SU-DHL-6 (cell line): ENCODE results near the gene LPXN.

Source experiments
- H2AFZ ChIP-seq: fragments of 200-600 bp; sonication (generic); 2 replicates; pipeline ENCODE4 v1.6.1; 2014; ENCODE audit warnings: low read depth, mild to moderate bottlenecking, moderate library complexity, mixed read lengths, antibody characterized with exemption, low read length; ENCODE audit not compliant: severe bottlenecking
- H3F3A ChIP-seq: fragments of 200-600 bp; shearing (Covaris generic); 2 replicates; pipeline ENCODE4 v1.6.0; 2016; ENCODE audit warnings: antibody characterized with exemption, mild to moderate bottlenecking; ENCODE audit not compliant: insufficient read depth
- H3K27ac ChIP-seq: fragments of 200-600 bp; sonication (generic); 2 replicates; pipeline ENCODE4 v1.5.1; 2016; ENCODE audit warnings: low read depth, mild to moderate bottlenecking, low read length, moderate library complexity, mixed read lengths
- H3K27me3 ChIP-seq: fragments of 200-600 bp; sonication (generic), shearing (Covaris generic); 2 replicates; pipeline ENCODE4 v1.6.0; 2014; ENCODE audit warnings: mild to moderate bottlenecking, low read length
- H3K36me3 ChIP-seq: fragments of 200-600 bp; sonication (generic); 2 replicates; pipeline ENCODE4 v1.6.1; 2014; ENCODE audit warnings: mild to moderate bottlenecking, low read length, mixed read lengths
- H3K4me2 ChIP-seq: fragments of 300-600, 200-600 bp; shearing (Covaris generic), sonication (generic); 2 replicates; pipeline ENCODE4 v1.6.0; 2014; ENCODE audit warnings: low read length, low read depth, mild to moderate bottlenecking; ENCODE audit not compliant: poor library complexity, severe bottlenecking
- H3K4me3 ChIP-seq: fragments of 200-600 bp; sonication (generic); 2 replicates; pipeline ENCODE4 v1.5.1; 2014; ENCODE audit warnings: antibody characterized with exemption, low read length, mild to moderate bottlenecking, mixed read lengths; ENCODE audit not compliant: insufficient read depth, poor library complexity, severe bottlenecking
- H3K79me2 ChIP-seq: fragments of 200-600 bp; sonication (generic); 2 replicates; pipeline ENCODE4 v1.6.1; 2014; ENCODE audit warnings: mild to moderate bottlenecking, low read length, moderate library complexity; ENCODE audit not compliant: insufficient read depth
- H3K9ac ChIP-seq: fragments of 200-600 bp; sonication (generic); 2 replicates; pipeline ENCODE4 v1.7.0; 2014; ENCODE audit warnings: mild to moderate bottlenecking, low read length
- H3K9me2 ChIP-seq: fragments of 200-600 bp; sonication (generic); replicated peaks from 2 replicates; pipeline ENCODE4 v1.6.1; 2014; ENCODE audit warnings: low read length; ENCODE audit not compliant: insufficient read depth
- H3K9me3 ChIP-seq: fragments of 200-600 bp; sonication (generic); 2 replicates; pipeline ENCODE4 v1.6.1; 2014; ENCODE audit warnings: low read length, mixed read lengths; ENCODE audit not compliant: insufficient read depth
- H4K20me1 ChIP-seq: fragments of 200-600 bp; sonication (generic); 2 replicates; pipeline ENCODE4 v1.6.1; 2014; ENCODE audit warnings: low read depth, mild to moderate bottlenecking, antibody characterized with exemption, low read length, moderate library complexity, mixed read lengths
- EZH2phosphoT487 ChIP-seq: fragments of 200-600 bp; sonication (generic), shearing (Covaris generic); conservative IDR thresholded peaks from 2 replicates; pipeline ENCODE4 v1.6.1; 2018; ENCODE audit warnings: mild to moderate bottlenecking, antibody characterized with exemption, low read length, moderate library complexity, mixed read lengths
- TF ChIP-seq, protein P1 (sequence below): fragments of 200-600 bp; sonication (generic); IDR thresholded peaks from one replicate; pipeline ENCODE4 v1.5.1; 2017; ENCODE audit warnings: antibody characterized with exemption, mild to moderate bottlenecking, low read length, moderate library complexity; ENCODE audit not compliant: insufficient read depth, poor library complexity, severe bottlenecking

LPXN gene

DNA sequence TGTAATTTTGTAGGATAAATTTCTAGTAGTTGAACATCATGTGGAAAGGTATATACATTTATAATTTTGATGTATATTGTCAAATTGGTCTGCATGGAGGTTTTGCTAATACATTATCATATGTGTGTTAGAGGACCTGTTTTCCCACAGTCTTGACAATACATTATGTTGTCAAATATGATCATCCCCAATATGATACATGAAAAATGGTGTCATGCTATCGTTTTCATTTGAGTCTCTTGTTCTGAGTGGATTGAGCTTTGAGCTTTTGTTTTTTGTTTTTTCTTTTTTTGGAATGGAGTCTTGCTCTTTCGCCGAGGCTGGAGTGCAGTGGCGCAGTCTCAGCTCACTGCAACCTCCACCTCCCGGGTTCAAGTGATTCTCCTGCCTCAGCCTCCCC, 32.7 kb upstream of the LPXN start:
- TF ChIP-seq, protein P1, sequence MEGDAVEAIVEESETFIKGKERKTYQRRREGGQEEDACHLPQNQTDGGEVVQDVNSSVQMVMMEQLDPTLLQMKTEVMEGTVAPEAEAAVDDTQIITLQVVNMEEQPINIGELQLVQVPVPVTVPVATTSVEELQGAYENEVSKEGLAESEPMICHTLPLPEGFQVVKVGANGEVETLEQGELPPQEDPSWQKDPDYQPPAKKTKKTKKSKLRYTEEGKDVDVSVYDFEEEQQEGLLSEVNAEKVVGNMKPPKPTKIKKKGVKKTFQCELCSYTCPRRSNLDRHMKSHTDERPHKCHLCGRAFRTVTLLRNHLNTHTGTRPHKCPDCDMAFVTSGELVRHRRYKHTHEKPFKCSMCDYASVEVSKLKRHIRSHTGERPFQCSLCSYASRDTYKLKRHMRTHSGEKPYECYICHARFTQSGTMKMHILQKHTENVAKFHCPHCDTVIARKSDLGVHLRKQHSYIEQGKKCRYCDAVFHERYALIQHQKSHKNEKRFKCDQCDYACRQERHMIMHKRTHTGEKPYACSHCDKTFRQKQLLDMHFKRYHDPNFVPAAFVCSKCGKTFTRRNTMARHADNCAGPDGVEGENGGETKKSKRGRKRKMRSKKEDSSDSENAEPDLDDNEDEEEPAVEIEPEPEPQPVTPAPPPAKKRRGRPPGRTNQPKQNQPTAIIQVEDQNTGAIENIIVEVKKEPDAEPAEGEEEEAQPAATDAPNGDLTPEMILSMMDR: no peak
- TF ChIP-seq EZH2phosphoT487: no peak
- Histone ChIP-seq H3K27ac (no peak overlapping the region), H3K9ac (no peak overlapping the region), H3F3A (peaks cover 7% of the 10 kb centered on the region; the same call in 1 of the 2 replicates), H4K20me1 (peaks cover 46% of the 10 kb centered on the region), H3K4me3 (no peak overlapping the region), H2AFZ (no peak overlapping the region), H3K36me3 (peaks cover 40% of the 10 kb centered on the region), H3K9me3 (no peaks in the 10 kb centered on the region), H3K79me2 (peaks cover 72% of the 10 kb centered on the region), H3K9me2 (no peaks in the 10 kb centered on the region), H3K27me3 (no peaks in the 10 kb centered on the region), H3K4me2 (no peak overlapping the region)

DNA sequence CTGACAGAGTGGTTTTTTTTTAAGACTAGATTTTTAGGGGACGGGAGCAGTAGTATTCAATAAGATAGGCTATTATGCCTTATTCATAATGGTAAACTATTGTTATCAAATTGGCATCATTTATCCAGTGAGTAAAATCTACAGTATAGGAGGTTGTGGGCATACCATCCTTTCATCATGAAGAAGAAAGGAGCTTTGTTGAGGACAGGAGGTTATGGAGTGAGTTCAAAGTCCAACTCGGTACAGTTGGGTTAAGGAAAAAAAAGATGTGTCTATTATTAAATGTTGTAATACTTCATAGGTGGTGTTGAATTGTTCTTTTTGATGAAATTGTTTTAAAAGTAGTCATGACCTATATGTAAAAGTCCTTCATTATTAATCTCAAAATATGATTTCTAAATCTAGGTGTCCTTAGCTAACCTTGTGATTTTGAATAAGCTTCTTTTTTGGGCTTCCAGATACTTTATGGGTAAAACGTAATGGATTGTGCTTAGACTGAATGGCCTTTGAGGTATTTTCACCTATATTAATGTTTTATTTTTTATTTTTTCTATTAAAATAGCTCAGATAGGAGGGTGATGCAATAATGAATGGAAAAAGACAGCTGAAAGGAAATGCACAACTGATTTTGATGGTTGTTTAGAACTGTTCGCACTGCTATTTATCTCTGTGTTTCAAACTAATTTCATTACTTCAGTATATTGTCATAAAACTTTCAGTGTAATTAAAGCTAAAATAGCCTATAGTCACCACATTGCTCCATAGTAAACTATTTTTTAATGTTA, 31.5 kb upstream of the LPXN start:
- H3K9me2 ChIP-seq: no peaks in the 10 kb centered on the region
- no peak overlapping the region for H2AFZ ChIP-seq
- H4K20me1 ChIP-seq: peaks cover 58% of the 10 kb centered on the region
- peaks cover 28% of the 10 kb centered on the region for H3K36me3 ChIP-seq
- no peak overlapping the region for H3K9ac ChIP-seq
- no peak overlapping the region for H3K4me3 ChIP-seq
- H3K27ac ChIP-seq: no peak overlapping the region
- H3K27me3 ChIP-seq: no peaks in the 10 kb centered on the region
- H3F3A ChIP-seq: peaks cover 7% of the 10 kb centered on the region; the same call in 1 of the 2 replicates
- H3K4me2 ChIP-seq: no peak overlapping the region
- no peaks in the 10 kb centered on the region for H3K9me3 ChIP-seq
- TF ChIP-seq, protein P1: no peak
- no peak for TF ChIP-seq EZH2phosphoT487
- H3K79me2 ChIP-seq: peaks cover 84% of the 10 kb centered on the region

DNA sequence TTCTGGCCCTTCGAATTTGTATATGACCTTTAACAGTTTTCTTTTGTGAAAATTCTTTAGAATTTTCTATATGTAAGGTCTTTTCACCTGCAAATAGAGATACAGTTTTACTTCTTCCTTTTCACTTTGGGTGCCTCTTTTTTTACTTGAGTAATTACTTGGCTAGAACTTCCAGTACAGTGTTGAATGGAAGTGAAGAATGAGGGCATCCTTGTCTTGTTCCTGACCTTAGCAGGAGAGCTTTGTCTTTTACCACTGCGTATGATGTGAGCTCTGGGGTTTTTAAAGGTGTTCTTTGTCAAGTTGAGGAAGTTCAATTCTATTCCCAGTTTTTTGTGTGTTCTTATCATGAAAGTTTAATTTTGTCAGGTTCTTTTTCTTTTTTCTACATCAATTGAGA, 24.9 kb upstream of the LPXN start:
- Histone ChIP-seq H3K27me3 (no peaks in the 10 kb centered on the region), H3K9me2 (no peaks in the 10 kb centered on the region), H3K9ac (no peak overlapping the region), H3K79me2 (peaks cover 100% of the 10 kb centered on the region), H4K20me1 (peaks cover 70% of the 10 kb centered on the region), H3K36me3 (peaks cover 10% of the 10 kb centered on the region), H2AFZ (no peak overlapping the region), H3F3A (0 out of 2 replicates have a peak, but pooled peaks cover 4% of the 10 kb centered on the region), H3K4me2 (no peak overlapping the region), H3K27ac (no peak overlapping the region), H3K9me3 (no peaks in the 10 kb centered on the region), H3K4me3 (no peak overlapping the region)
- TF ChIP-seq EZH2phosphoT487: no peak
- TF ChIP-seq, protein P1: no peak
